ENCODE data around the gene CLEC2A.

GRCh38 chr12:9925705-9926393 lies 6.3 kb downstream of the CLEC2A start:
- peak; percentile 87 for TF ChIP-seq CTCF (conservative IDR thresholded peaks at IDR 0.05; ENCODE audit: low read length)
- no peak for TF ChIP-seq EZH2phosphoT487 (IDR thresholded peaks at IDR 0.05; ENCODE audit: borderline replicate concordance, low read depth, low read length)

Data from OCI-LY7 (cell line).